ENCODE results near the gene ICAM5. TPM values are rescaled to one million over a fixed set of nuclear protein-coding genes. Genes with fewer than 3 reads are reported as not detected.

The ICAM5 gene
- total and polyA plus RNA-seq, 9 of the 15 experiments (the other 6 are each of a cell fraction or from before 2014, with no cell fraction given), result 0.10 to 114 (median 13.7) TPM

DNA sequence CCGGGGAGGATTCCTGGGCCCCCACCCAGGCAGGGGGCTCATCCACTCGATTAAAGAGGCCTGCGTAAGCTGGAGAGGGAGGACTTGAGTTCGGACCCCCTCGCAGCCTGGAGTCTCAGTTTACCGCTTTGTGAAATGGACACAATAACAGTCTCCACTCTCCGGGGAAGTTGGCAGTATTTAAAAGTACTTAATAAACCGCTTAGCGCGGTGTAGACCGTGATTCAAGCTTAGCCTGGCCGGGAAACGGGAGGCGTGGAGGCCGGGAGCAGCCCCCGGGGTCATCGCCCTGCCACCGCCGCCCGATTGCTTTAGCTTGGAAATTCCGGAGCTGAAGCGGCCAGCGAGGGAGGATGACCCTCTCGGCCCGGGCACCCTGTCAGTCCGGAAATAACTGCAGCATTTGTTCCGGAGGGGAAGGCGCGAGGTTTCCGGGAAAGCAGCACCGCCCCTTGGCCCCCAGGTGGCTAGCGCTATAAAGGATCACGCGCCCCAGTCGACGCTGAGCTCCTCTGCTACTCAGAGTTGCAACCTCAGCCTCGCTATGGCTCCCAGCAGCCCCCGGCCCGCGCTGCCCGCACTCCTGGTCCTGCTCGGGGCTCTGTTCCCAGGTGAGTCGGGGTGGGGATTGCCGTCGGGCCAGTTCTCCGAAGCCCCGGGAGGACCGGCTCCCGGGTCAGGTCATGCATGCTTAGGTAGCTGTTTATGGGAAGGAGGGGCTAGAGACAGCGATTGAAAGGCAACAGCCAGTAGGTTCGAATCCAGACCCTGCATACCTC is 18.9 kb upstream of the ICAM5 start, which contains the start of gene ICAM1 (continued):
- TF ChIP-seq, protein P1, sequence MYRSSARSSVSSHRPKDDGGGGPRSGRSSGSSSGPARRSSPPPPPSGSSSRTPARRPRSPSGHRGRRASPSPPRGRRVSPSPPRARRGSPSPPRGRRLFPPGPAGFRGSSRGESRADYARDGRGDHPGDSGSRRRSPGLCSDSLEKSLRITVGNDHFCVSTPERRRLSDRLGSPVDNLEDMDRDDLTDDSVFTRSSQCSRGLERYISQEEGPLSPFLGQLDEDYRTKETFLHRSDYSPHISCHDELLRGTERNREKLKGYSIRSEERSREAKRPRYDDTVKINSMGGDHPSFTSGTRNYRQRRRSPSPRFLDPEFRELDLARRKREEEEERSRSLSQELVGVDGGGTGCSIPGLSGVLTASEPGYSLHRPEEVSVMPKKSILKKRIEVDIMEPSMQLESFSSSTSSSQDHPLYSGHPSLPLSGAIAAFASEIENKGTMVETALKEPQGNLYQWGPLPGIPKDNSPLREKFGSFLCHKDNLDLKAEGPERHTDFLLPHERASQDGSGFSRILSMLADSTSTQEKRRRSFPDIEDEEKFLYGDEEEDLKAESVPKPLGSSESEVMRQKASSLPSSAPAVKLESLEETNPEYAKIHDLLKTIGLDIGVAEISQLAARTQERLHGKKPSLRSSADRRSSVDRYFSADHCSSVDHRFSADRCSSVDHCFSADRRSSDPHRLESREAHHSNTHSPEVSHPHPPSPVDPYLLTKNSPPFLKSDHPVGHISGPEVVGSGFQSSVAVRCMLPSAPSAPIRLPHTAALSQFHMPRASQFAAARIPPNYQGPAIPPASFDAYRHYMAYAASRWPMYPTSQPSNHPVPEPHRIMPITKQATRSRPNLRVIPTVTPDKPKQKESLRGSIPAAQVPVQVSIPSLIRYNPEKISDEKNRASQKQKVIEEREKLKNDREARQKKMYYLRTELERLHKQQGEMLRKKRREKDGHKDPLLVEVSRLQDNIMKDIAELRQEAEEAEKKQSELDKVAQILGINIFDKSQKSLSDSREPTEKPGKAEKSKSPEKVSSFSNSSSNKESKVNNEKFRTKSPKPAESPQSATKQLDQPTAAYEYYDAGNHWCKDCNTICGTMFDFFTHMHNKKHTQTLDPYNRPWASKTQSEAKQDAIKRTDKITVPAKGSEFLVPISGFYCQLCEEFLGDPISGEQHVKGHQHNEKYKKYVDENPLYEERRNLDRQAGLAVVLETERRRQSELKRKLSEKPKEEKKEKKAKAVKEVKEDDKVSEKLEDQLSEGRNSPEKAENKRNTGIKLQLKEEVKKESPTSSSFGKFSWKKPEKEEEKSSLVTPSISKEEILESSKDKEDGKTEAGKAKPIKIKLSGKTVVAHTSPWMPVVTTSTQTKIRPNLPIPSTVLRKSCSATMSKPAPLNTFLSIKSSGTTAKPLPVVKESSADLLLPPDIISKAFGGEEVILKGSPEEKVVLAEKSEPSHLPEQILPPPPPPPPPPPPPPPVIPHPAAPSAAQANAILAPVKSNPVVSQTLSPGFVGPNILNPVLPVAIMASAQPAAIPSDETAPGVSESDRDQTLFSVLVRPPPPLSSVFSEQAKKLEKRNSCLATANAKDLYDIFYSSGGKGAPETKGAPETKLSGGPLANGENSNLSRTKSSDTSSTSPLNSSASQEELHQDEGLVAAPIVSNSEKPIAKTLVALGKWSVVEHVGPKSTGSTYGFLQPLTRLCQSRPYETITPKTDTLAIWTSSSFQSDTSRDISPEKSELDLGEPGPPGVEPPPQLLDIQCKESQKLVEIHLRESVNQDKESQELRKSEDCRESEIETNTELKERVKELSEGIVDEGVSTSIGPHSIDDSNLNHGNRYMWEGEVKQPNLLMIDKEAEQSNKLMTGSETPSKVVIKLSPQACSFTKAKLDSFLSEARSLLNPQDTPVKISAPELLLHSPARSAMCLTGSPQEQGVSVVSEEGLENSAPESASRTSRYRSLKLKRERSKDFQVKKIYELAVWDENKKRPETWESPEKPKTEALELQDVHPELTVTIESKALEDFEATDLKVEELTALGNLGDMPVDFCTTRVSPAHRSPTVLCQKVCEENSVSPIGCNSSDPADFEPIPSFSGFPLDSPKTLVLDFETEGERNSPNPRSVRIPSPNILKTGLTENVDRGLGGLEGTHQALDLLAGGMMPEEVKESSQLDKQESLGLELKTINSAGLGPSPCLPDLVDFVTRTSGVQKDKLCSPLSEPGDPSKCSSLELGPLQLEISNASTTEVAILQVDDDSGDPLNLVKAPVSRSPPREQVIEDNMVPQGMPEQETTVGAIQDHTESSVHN (IDR thresholded peaks at IDR 0.05; ENCODE audit: borderline replicate concordance in 1 of 2, low read depth in 1 of 2), result no peak
- TF ChIP-seq CBX2 (IDR thresholded peaks at IDR 0.05; ENCODE audit: insufficient read depth, low read length, poor library complexity, severe bottlenecking), result no peak
- TF ChIP-seq ZNF134 (CRISPR knock-in tag; conservative IDR thresholded peaks at IDR 0.05), result no peak
- 0 out of 4 replicates have a peak, but pooled peaks of 1 of the 2 experiments have one; percentile 31 for TF ChIP-seq SRF (CRISPR knock-in tag; IDR thresholded peaks at IDR 0.05)
- TF ChIP-seq ZNF12 (CRISPR knock-in tag; IDR thresholded peaks at IDR 0.05), result no peak; the same call in 1 of the 2 replicates
- no peak for TF ChIP-seq SP2 (IDR thresholded peaks at IDR 0.05; ENCODE audit: extremely low read depth, low read depth, low read length, poor library complexity, severe bottlenecking)
- TF ChIP-seq, protein P2, sequence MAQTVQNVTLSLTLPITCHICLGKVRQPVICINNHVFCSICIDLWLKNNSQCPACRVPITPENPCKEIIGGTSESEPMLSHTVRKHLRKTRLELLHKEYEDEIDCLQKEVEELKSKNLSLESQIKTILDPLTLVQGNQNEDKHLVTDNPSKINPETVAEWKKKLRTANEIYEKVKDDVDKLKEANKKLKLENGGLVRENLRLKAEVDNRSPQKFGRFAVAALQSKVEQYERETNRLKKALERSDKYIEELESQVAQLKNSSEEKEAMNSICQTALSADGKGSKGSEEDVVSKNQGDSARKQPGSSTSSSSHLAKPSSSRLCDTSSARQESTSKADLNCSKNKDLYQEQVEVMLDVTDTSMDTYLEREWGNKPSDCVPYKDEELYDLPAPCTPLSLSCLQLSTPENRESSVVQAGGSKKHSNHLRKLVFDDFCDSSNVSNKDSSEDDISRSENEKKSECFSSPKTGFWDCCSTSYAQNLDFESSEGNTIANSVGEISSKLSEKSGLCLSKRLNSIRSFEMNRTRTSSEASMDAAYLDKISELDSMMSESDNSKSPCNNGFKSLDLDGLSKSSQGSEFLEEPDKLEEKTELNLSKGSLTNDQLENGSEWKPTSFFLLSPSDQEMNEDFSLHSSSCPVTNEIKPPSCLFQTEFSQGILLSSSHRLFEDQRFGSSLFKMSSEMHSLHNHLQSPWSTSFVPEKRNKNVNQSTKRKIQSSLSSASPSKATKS (CRISPR knock-in tag; IDR thresholded peaks at IDR 0.05), result no peak
- peak; percentile 92 for TF ChIP-seq ELF1 (tag; IDR thresholded peaks at IDR 0.05)
- TF ChIP-seq MEIS2 (IDR thresholded peaks at IDR 0.05; ENCODE audit: partially characterized antibody), result peak; percentile 8
- peak; percentile 35; the same call in 1 of the 2 replicates for TF ChIP-seq ESRRA (IDR thresholded peaks at IDR 0.05; ENCODE audit: borderline replicate concordance, low read depth)
- TF ChIP-seq CEBPG (CRISPR knock-in tag; IDR thresholded peaks at IDR 0.05), result no peak; the same call in 1 of the 2 replicates
- TF ChIP-seq CEBPG (tag; conservative IDR thresholded peaks at IDR 0.05 in 1 of 2, IDR thresholded peaks at IDR 0.05 in 1 of 2), result no peak
- no peak for TF ChIP-seq GATAD2A (IDR thresholded peaks at IDR 0.05)
- TF ChIP-seq SMARCB1 (IDR thresholded peaks at IDR 0.05; ENCODE audit: insufficient read length, low read depth), result no peak
- peak; percentile 51; the same call in 1 of the 2 replicates for TF ChIP-seq ZNF263 (CRISPR knock-in tag; IDR thresholded peaks at IDR 0.05; ENCODE audit: borderline replicate concordance)
- TF ChIP-seq ZNF224 (CRISPR knock-in tag; IDR thresholded peaks at IDR 0.05), result 0 out of 2 replicates have a peak, but pooled peaks have one; percentile 77
- no peak for TF ChIP-seq HDAC6 (IDR thresholded peaks at IDR 0.05; ENCODE audit: low read depth, low read length)

Measured in K562 (cell line).